ENCODE data around the gene MOB1A.

DNA sequence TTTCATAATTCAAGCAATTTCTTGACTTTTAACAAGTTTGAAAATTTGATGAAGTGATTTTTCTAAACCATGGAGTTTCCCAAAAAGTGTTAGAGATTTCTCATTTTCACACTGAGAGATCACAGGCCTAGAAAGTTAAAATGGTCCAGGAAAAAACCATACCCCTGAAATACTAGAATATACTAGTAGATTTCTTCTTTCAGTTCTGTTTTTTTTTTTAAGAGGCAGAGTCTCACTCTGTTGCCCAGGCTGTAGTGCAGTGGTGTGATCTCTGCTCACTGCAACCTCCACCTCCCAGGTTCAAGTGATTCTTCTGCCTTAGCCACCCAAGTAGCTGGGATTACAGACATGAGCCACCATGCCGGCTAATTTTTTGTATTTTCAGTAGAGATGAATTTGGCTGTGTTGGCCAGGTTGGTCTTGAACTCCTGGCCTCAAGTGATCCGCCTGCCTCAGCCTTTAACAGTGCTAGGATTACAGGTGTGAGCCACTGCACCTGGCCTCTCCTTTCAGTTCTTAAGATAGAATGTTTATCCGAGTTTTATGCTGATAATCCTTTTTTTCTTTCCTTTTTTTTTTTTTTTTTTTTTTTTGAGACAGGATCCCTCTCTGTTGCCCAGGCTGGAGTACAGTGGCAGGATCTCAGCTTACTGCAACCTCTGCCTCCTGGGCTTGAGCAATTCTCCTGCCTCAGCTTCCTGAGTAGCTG is 34.2 kb upstream of the MOB1A start:
- TF ChIP-seq, protein P1, sequence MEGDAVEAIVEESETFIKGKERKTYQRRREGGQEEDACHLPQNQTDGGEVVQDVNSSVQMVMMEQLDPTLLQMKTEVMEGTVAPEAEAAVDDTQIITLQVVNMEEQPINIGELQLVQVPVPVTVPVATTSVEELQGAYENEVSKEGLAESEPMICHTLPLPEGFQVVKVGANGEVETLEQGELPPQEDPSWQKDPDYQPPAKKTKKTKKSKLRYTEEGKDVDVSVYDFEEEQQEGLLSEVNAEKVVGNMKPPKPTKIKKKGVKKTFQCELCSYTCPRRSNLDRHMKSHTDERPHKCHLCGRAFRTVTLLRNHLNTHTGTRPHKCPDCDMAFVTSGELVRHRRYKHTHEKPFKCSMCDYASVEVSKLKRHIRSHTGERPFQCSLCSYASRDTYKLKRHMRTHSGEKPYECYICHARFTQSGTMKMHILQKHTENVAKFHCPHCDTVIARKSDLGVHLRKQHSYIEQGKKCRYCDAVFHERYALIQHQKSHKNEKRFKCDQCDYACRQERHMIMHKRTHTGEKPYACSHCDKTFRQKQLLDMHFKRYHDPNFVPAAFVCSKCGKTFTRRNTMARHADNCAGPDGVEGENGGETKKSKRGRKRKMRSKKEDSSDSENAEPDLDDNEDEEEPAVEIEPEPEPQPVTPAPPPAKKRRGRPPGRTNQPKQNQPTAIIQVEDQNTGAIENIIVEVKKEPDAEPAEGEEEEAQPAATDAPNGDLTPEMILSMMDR (IDR thresholded peaks at IDR 0.05; ENCODE audit: borderline replicate concordance, extremely low read depth, low read length, poor library complexity, severe bottlenecking), result no peak
- no peak for TF ChIP-seq EZH2 (IDR thresholded peaks at IDR 0.05; ENCODE audit: borderline replicate concordance, low read depth, low read length, severe bottlenecking)

Measured in DND-41 (cell line).